GM06990 (cell line): Measurements from ENCODE around the gene SRPRA.

ENCODE experiments used
- DNase-seq: peaks from one replicate; pipeline ENCODE4 v3.0.0-alpha.2; 2011; ENCODE audit not compliant: insufficient read length; ENCODE audit errors: extremely low read depth
- H3K27me3 ChIP-seq: replicated peaks from 2 replicates; pipeline ENCODE4 v1.6.0; 2011; ENCODE audit warnings: low read length; ENCODE audit not compliant: control insufficient read depth, insufficient read depth
- H3K36me3 ChIP-seq: 2 replicates; pipeline ENCODE4 v1.5.1; 2011; ENCODE audit warnings: low read length; ENCODE audit not compliant: control insufficient read depth, insufficient read depth
- H3K4me3 ChIP-seq: replicated peaks from 2 replicates; pipeline ENCODE4 v1.5.1; 2011; ENCODE audit warnings: low read depth, mild to moderate bottlenecking, control low read depth, low read length
- CTCF ChIP-seq: IDR thresholded peaks from 2 replicates; pipeline ENCODE4 v1.5.1; 2011; ENCODE audit warnings: low read length, control low read depth, mild to moderate bottlenecking, inconsistent platforms; ENCODE audit not compliant: insufficient read depth, poor library complexity, severe bottlenecking

Gene SRPRA

GRCh38 chr11:126305699-126306098 is 37.0 kb upstream of the SRPRA start:
- Histone ChIP-seq H3K36me3 (peaks cover 3% of the 10 kb centered on the region; the same call in 1 of the 2 replicates), H3K4me3 (no peak overlapping the region), H3K27me3 (no peaks in the 10 kb centered on the region)
- no peak for TF ChIP-seq CTCF
- no peak for DNase-seq

GRCh38 chr11:126304457-126305075 is 35.9 kb upstream of the SRPRA start:
- peak overlapping the region; percentile 90 for H3K4me3 ChIP-seq
- H3K36me3 ChIP-seq: peaks cover 3% of the 10 kb centered on the region; the same call in 1 of the 2 replicates
- H3K27me3 ChIP-seq: no peaks in the 10 kb centered on the region
- no peak for TF ChIP-seq CTCF
- DNase-seq: no peak

GRCh38 chr11:126303623-126304456 is 35.1 kb upstream of the SRPRA start, which contains the start of gene DCPS:
DCPS (plus strand) TSS chr11:126304060; CDS start chr11:126304081, 21 bp downstream.
- Histone ChIP-seq H3K4me3 (peak within 1 kb of the TSS; percentile 90), H3K36me3 (peaks cover 3% of the 10 kb centered on the region; the same call in 1 of the 2 replicates), H3K27me3 (no peaks in the 10 kb centered on the region)
- peak; percentile 95 for DNase-seq
- TF ChIP-seq CTCF: no peak

- Histone ChIP-seq H3K36me3 (peaks cover 9% of the 10 kb centered on the region), H3K27me3 (no peaks in the 10 kb centered on the region), H3K4me3 (no peak overlapping the region)
- DNase-seq: no peak
- no peak for TF ChIP-seq CTCF
These were observed 28.3 kb upstream of the SRPRA start for GRCh38 chr11:126297004-126297403.

GRCh38 chr11:126293726-126294125 is 25.0 kb upstream of the SRPRA start:
- H3K36me3 ChIP-seq: peaks cover 17% of the 10 kb centered on the region
- no peak for TF ChIP-seq CTCF
- H3K27me3 ChIP-seq: no peaks in the 10 kb centered on the region
- no peak for DNase-seq
- H3K4me3 ChIP-seq: no peak overlapping the region
